Activated CD4-positive, alpha-beta T cell treated with anti-CD3 and anti-CD28 coated beads, Interleukin-2, amount 50 U/mL, for 4 hours (primary cell): ENCODE results near the gene COMMD9.

ENCODE experiments used
- DNase-seq, 2 experiments: peaks; one replicate each; pipeline ENCODE4 v3.0.0-alpha.2; 2020

COMMD9 gene

GRCh38 chr11:36251823-36252222 is 37.4 kb downstream of the COMMD9 start:
- no peak for DNase-seq

GRCh38 chr11:36249246-36249645 is 40.0 kb downstream of the COMMD9 start:
- DNase-seq: no peak

GRCh38 chr11:36248436-36248835 is 40.8 kb downstream of the COMMD9 start:
- no peak for DNase-seq

- no peak for DNase-seq
Measured at GRCh38 chr11:36247493-36247892, 41.7 kb downstream of the COMMD9 start.

- DNase-seq: no peak
Measured at GRCh38 chr11:36243641-36244040, 45.6 kb downstream of the COMMD9 start.

GRCh38 chr11:36241497-36241896 is 47.7 kb downstream of the COMMD9 start:
- no peak for DNase-seq

GRCh38 chr11:36240801-36241200 is 48.4 kb downstream of the COMMD9 start:
- no peak for DNase-seq

GRCh38 chr11:36240173-36240572 is 49.1 kb downstream of the COMMD9 start:
- no peak for DNase-seq

GRCh38 chr11:36239636-36240035 is 49.6 kb downstream of the COMMD9 start:
- no peak for DNase-seq

- DNase-seq: no peak
Measured at GRCh38 chr11:36238881-36239280, 50.3 kb downstream of the COMMD9 start.

GRCh38 chr11:36238036-36238631 is 51.1 kb downstream of the COMMD9 start:
- no peak for DNase-seq

- DNase-seq: no peak
Measured at GRCh38 chr11:36237391-36237790, 51.8 kb downstream of the COMMD9 start.

- DNase-seq: no peak
Measured at GRCh38 chr11:36235750-36236149, 53.5 kb downstream of the COMMD9 start.

GRCh38 chr11:36234825-36235224 is 54.4 kb downstream of the COMMD9 start:
- DNase-seq: no peak

GRCh38 chr11:36233204-36233603 is 56.0 kb downstream of the COMMD9 start:
- DNase-seq: no peak

GRCh38 chr11:36230779-36231699 is 58.2 kb downstream of the COMMD9 start:
- DNase-seq: no peak

GRCh38 chr11:36229091-36229705 is 60.0 kb downstream of the COMMD9 start:
- DNase-seq: no peak

- no peak for DNase-seq
Measured at GRCh38 chr11:36228689-36229088, 60.5 kb downstream of the COMMD9 start.

- no peak for DNase-seq
Measured at GRCh38 chr11:36227044-36227443, 62.2 kb downstream of the COMMD9 start.

GRCh38 chr11:36224209-36224882 is 64.9 kb downstream of the COMMD9 start:
- DNase-seq: no peak

GRCh38 chr11:36222831-36223635 is 66.2 kb downstream of the COMMD9 start:
- no peak for DNase-seq
